ENCODE measurements around the gene CBLB. TPM values are rescaled to one million over a fixed set of nuclear protein-coding genes. Genes with fewer than 3 reads are reported as not detected.

CBLB gene
- total RNA-seq, 1 donor from 2014 or later: 41.5 TPM

DNA sequence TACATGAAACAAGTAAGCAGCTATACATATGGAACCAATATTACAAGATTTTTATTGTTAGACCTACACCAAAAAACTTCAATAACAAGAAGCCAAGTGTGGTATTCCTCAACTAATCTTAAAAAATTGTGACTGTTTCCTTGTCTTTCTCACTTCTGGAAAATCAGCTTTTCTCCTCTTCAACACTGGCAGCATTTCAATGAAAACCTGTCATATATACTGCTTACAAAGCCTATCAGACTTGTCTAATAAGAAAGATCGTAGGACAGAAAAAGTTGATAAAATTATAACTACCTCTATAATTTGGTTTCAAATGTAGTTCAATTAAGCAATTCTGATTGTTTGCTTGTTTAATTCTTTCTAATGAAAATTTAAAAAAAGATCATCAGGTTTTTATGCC lies 55.1 kb downstream of the CBLB start:
- Histone ChIP-seq H3K4me3 (no peak overlapping the region), H3K27me3 (no peaks in the 10 kb centered on the region), H3K27ac (no peak overlapping the region), H3K4me1 (peaks cover 27% of the 10 kb centered on the region), H3K9me3 (no peaks in the 10 kb centered on the region), H3K36me3 (no peaks in the 10 kb centered on the region)
- ATAC-seq: no peak
- TF ChIP-seq, protein P1, sequence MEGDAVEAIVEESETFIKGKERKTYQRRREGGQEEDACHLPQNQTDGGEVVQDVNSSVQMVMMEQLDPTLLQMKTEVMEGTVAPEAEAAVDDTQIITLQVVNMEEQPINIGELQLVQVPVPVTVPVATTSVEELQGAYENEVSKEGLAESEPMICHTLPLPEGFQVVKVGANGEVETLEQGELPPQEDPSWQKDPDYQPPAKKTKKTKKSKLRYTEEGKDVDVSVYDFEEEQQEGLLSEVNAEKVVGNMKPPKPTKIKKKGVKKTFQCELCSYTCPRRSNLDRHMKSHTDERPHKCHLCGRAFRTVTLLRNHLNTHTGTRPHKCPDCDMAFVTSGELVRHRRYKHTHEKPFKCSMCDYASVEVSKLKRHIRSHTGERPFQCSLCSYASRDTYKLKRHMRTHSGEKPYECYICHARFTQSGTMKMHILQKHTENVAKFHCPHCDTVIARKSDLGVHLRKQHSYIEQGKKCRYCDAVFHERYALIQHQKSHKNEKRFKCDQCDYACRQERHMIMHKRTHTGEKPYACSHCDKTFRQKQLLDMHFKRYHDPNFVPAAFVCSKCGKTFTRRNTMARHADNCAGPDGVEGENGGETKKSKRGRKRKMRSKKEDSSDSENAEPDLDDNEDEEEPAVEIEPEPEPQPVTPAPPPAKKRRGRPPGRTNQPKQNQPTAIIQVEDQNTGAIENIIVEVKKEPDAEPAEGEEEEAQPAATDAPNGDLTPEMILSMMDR (IDR thresholded peaks at IDR 0.05): no peak
- intact Hi-C loops (cut with DNase I): no loop called here
- no peak for DNase-seq

DNA sequence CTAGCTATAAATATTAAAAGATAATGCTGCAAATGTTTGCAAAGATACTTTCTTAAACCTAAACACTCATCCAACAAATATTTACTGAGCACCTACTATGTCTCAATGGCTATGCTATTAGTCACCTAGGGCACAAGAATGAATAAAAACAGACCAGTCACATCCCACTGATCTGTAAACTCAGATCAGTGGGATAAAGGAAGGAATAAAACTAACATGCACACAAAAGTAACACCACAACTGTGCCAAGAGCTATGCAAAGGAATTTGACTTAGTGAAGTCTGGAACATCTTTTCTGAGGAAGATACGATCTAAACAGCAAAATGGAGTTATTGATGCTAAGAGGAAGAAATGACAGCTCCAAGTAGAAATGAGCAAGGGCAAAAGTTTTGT lies 56.6 kb downstream of the CBLB start:
- intact Hi-C loops (cut with DNase I): no loop called here
- no peak overlapping the region for H3K4me3 ChIP-seq
- TF ChIP-seq, protein P1 (IDR thresholded peaks at IDR 0.05): no peak
- H3K27ac ChIP-seq: no peak overlapping the region
- peaks cover 28% of the 10 kb centered on the region for H3K4me1 ChIP-seq
- no peaks in the 10 kb centered on the region for H3K27me3 ChIP-seq
- ATAC-seq (no peak), DNase-seq (no peak)
- H3K9me3 ChIP-seq: no peaks in the 10 kb centered on the region
- no peaks in the 10 kb centered on the region for H3K36me3 ChIP-seq

GRCh38 chr3:105811518-105812193 lies 57.2 kb downstream of the CBLB start:
- H3K27me3 ChIP-seq: no peaks in the 10 kb centered on the region
- DNase-seq (no peak), ATAC-seq (no peak)
- no peaks in the 10 kb centered on the region for H3K36me3 ChIP-seq
- H3K9me3 ChIP-seq: no peaks in the 10 kb centered on the region
- intact Hi-C loops (cut with DNase I): no loop called here
- peaks cover 28% of the 10 kb centered on the region for H3K4me1 ChIP-seq
- TF ChIP-seq, protein P1 (IDR thresholded peaks at IDR 0.05): no peak
- no peak overlapping the region for H3K4me3 ChIP-seq
- H3K27ac ChIP-seq: no peak overlapping the region

DNA sequence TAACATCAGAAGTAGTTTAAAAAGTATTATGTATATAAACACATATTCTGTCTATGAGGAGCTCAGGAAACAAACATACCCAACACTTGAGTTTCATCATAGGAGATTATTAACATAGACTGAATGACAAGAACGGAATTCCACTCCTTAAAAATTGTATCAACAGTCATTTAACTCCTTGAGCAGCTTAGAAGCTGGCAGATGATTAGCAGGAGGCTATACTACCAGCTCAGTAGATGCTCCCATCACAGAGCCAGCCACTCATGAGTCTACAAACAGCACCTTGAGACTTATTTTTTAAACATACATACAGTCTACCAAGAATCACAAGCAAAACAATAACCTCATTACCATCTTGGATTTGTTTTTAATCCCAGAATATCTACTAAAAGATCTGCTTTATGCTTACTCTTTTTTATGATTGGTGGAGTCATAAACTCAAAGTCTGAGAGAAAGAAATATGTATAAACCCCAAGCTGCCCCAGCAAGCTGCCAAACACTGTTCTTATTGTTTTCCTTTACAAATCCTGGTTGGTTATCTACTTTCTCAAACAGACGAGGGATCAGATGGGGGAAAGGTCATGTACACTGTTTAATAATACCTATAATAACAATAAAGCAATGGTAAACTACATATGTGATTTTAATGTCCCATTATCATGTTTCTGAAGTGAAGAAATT lies 59.5 kb downstream of the CBLB start:
- Histone ChIP-seq H3K36me3 (no peaks in the 10 kb centered on the region), H3K27ac (no peak overlapping the region), H3K4me1 (peaks cover 32% of the 10 kb centered on the region), H3K27me3 (no peaks in the 10 kb centered on the region), H3K9me3 (no peaks in the 10 kb centered on the region), H3K4me3 (no peak overlapping the region)
- TF ChIP-seq, protein P1 (IDR thresholded peaks at IDR 0.05): no peak
- intact Hi-C loops (cut with DNase I): no loop called here
- no peak for ATAC-seq
- DNase-seq: no peak

GRCh38 chr3:105807701-105808100 lies 61.1 kb downstream of the CBLB start:
- Histone ChIP-seq H3K27me3 (no peaks in the 10 kb centered on the region), H3K4me1 (peaks cover 26% of the 10 kb centered on the region), H3K9me3 (no peaks in the 10 kb centered on the region), H3K27ac (no peak overlapping the region), H3K4me3 (no peak overlapping the region), H3K36me3 (no peaks in the 10 kb centered on the region)
- TF ChIP-seq, protein P1 (IDR thresholded peaks at IDR 0.05): no peak
- ATAC-seq: no peak
- DNase-seq: no peak
- intact Hi-C loops (cut with DNase I): no loop called here

All from upper lobe of right lung (tissue), 1 donor.